ENCODE results near the gene HDGFL2.

The HDGFL2 gene

DNA sequence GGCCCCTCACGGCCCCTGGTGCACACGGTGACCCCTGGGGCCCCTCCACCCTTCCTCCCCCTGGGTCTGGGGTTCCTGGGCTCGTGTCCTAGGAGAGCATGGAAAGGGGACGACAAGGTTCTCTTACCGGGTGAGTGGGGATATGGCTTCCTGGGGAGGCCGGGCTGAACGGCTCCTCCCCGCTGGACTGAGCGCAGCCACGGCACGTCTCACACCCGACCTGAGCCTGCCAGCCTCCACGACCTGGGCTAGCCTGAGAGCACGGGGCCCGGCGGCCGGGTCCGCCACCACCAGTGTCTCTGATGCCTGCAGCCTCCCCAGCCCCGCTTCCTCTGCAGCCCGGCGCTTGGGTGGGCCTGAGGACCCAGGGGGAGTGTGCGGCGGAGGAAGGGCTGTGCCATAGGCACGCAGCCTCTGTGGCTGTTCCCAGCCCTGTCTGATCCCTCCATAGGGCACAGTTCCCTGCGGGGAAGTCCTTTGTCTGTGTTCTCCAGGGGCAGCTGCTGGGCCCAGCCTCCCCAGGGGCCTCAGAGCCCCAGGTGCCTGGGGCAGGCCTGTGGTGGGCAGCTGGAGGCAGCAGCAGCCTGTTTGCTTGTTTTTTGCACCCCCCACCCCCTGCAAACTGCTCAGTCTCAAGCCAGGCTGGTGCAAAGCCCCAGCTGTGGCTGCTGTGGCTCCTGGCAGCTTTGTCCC lies 31.2 kb downstream of the HDGFL2 start:
- no peak overlapping the region for H3K27ac Mint-ChIP-seq
- peaks cover 0 to 2% of the 10 kb centered on the region in 2 donors for H3K4me1 Mint-ChIP-seq (ENCODE audit: low read depth in 2 of 2)
- DNase-seq: no peak
- no peaks in the 10 kb centered on the region for H3K27me3 Mint-ChIP-seq
- peaks cover 12% of the 10 kb centered on the region for H3K36me3 Mint-ChIP-seq (ENCODE audit: insufficient read depth)
- no peak for ATAC-seq (replicated peaks)
- H3K9me3 Mint-ChIP-seq: no peaks in the 10 kb centered on the region
- H3K4me3 Mint-ChIP-seq: no peak overlapping the region

DNA sequence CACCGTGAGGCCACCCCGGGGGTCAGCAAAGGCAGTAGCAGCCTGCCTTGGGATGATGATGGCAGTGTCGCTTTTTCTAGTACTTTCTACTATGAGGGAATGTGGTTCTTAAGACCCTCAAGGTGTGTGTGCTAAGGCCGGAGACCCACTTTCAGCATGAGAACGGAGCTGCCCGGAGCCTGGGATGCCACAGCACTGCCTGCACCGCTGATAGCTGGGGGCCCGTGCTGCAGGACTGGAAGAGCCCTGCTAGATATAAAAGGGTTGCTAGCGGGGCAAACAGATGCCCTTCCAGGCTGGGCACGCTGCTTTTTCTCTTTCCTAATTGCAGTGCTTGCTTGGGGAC lies 31.7 kb downstream of the HDGFL2 start:
- no peak overlapping the region for H3K27ac Mint-ChIP-seq
- ATAC-seq (replicated peaks): no peak

DNA sequence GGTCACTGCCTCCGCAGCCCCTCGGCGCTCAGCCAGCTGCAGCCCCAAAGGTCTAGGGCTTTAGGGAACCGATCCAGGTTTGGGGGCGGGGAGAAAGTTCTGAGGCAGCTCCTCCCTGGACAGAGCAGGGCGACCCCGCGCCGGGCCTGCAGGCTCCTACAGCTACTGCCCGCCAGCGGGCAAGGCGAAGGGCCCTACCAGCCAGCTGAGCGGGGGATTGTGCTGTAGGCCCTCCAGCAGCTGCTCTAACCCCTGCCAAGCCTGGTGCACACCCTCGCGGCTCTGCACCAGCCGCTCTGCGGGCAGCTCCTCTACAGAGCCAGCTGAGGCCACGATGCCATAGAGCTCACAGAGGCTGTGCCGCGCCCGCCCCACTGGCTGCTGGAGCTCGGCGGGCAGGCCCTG lies 32.2 kb downstream of the HDGFL2 start:
- no peaks in the 10 kb centered on the region for H3K9me3 Mint-ChIP-seq
- H3K4me1 Mint-ChIP-seq (ENCODE audit: low read depth in 2 of 2): peaks cover 0 to 2% of the 10 kb centered on the region in 2 donors
- H3K4me3 Mint-ChIP-seq: no peak overlapping the region
- H3K27me3 Mint-ChIP-seq: no peaks in the 10 kb centered on the region
- ATAC-seq (replicated peaks) (no peak), DNase-seq (no peak)
- H3K36me3 Mint-ChIP-seq (ENCODE audit: insufficient read depth): peaks cover 12% of the 10 kb centered on the region
- no peak overlapping the region for H3K27ac Mint-ChIP-seq

More for the DNA sequence above, 31.7 kb downstream of the HDGFL2 start:
- Mint-ChIP-seq H3K27me3 (no peaks in the 10 kb centered on the region), H3K9me3 (no peaks in the 10 kb centered on the region), H3K36me3 (ENCODE audit: insufficient read depth) (peaks cover 12% of the 10 kb centered on the region), H3K4me1 (ENCODE audit: low read depth in 2 of 2) (peaks cover 0 to 2% of the 10 kb centered on the region in 2 donors), H3K4me3 (no peak overlapping the region)
- DNase-seq: no peak

DNA sequence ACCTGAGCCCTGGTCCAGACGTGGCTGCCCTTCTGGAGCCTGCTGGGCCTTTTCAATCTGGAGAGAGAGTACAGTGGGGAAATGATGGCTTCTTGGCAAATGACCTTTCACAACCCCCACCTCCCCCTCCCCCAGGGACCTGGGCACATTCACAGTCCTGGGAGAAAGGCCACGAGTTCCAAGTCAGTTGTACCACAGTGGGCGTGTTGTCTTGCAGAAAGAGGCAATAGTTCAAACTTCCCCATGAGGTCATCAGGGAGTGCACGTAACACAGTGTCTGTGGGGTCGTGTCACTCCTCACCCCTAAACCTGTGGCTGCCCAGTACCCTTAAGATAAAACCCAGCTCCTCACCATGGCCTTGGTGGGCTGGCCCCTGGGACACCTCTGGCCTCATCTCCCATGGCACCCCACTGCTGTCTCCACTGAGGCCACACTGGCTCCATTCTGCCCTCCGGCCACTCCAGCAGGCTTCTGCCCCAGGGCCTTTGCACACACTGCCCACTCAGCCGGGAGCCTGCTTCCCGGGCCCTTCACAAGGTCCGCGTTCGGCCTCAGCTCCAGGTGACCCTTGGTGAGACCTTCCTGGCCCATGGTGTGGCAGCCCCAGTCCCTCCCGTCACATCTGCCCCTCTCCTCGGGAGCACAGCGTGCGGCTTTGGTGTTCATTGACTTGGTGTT lies 32.9 kb downstream of the HDGFL2 start:
- Mint-ChIP-seq H3K4me1 (ENCODE audit: low read depth in 2 of 2) (peaks cover 0 to 2% of the 10 kb centered on the region in 2 donors), H3K9me3 (no peaks in the 10 kb centered on the region), H3K27me3 (no peaks in the 10 kb centered on the region), H3K27ac (no peak overlapping the region), H3K4me3 (no peak overlapping the region), H3K36me3 (ENCODE audit: insufficient read depth) (peaks cover 9% of the 10 kb centered on the region)
- no peak for DNase-seq
- ATAC-seq (replicated peaks): no peak

DNA sequence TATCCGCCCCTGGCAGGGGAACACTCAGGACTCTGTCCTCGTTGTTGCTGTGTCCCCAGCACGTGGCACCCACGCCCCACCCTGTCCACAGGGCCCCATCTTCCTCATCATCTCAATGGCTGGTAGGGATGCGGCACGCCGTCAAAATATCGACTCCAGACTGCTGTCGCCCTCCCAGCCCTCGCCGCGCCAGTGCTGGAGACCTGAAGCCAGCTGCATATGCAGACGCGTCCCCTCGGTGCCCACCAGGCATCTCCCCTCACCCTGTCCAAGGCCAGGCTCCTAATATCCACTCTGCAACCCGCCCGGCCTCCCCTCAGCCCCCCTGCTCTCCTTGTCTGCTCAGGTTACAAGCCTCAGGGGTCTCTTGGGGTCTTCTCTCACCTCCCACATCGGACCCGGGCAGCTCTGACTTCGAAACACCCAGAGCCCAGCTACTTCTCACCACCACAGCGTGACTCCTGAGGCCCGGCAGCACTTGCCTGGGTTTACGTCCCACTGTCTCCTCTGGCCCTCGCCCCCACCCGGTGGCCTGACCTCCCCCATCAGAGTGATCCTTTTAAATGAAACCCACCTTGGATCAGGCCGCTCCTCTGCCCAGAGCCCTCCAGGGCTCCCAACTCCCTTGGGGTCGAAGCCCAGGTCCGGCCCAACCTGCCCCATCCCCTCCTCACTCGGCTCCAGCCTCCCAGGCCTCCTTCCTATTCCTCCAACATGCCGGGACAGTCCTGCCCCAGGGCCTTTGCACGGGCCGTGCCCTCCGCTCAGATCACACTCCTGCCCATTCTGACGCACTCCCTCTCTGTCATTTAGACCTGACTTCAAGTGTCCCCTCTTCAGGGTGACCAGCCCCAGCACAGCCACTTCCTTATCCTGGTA lies 33.7 kb downstream of the HDGFL2 start:
- peak overlapping the region in 1 of 2 donors; percentile 3 for H3K27ac Mint-ChIP-seq
- peaks cover 0 to 2% of the 10 kb centered on the region in 2 donors for H3K4me1 Mint-ChIP-seq (ENCODE audit: low read depth in 2 of 2)
- ATAC-seq (replicated peaks) (no peak), DNase-seq (no peak)
- H3K4me3 Mint-ChIP-seq: no peak overlapping the region
- H3K27me3 Mint-ChIP-seq: no peaks in the 10 kb centered on the region
- H3K36me3 Mint-ChIP-seq (ENCODE audit: insufficient read depth): peaks cover 9% of the 10 kb centered on the region
- no peaks in the 10 kb centered on the region for H3K9me3 Mint-ChIP-seq

DNA sequence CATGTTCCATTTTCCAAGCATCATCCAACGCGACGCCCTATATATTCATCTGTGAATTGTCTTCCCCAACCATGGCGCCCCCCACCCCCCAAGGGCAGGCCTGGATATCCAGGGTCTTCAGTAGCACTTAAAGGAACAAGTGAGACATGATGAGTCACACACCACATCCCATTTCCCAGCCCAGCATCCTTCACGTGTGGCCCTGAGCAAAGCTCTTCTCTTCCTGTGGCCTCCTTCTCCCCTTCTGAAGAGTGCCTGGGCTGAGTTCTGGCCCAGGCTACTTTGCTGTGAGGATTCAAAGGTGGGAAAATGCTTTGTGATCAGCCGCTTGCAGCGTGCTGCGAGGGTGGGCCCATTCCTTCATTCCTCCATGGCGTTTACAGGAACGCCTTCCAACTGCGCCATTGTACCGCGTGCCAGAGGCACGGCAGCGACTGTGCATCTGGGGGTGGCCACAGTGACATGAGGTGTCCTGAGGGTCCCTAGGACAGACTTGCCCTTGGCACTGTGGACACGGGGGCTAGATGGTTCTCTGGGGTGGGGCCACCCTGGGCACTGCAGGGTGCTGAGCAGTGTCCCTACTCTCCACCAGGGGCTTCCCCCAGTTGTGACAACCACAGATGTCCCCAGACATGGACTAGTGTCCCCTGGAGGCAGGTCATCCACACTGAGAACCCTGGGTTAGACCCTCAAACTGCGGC lies 34.5 kb downstream of the HDGFL2 start:
- no peak overlapping the region for H3K4me3 Mint-ChIP-seq
- peak overlapping the region in 1 of 2 donors; percentile 3 for H3K27ac Mint-ChIP-seq
- H3K36me3 Mint-ChIP-seq (ENCODE audit: insufficient read depth): peaks cover 9% of the 10 kb centered on the region
- DNase-seq (no peak), ATAC-seq (replicated peaks) (no peak)
- H3K9me3 Mint-ChIP-seq: no peaks in the 10 kb centered on the region
- no peaks in the 10 kb centered on the region for H3K27me3 Mint-ChIP-seq
- peaks cover 0 to 2% of the 10 kb centered on the region in 2 donors for H3K4me1 Mint-ChIP-seq (ENCODE audit: low read depth in 2 of 2)

DNA sequence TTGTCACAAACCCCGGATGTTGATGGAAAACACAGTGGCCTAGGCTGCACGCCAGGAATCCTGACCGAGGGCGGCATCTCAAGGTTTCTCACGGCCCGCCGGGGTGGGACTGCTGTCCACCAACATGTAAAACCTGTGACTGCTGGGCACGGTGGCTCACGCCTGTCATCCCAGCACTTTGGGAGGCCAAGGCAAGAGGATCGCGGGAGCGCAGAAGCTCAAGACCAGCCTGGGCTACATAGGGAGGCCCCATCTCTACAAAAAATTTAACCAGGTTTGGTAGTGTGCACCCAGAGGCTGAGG lies 35.0 kb downstream of the HDGFL2 start:
- DNase-seq (no peak), ATAC-seq (replicated peaks) (no peak)
- H3K9me3 Mint-ChIP-seq: no peaks in the 10 kb centered on the region
- H3K27ac Mint-ChIP-seq: no peak overlapping the region
- H3K27me3 Mint-ChIP-seq: no peaks in the 10 kb centered on the region
- H3K4me3 Mint-ChIP-seq: no peak overlapping the region
- H3K36me3 Mint-ChIP-seq (ENCODE audit: insufficient read depth): peaks cover 9% of the 10 kb centered on the region
- H3K4me1 Mint-ChIP-seq (ENCODE audit: low read depth in 2 of 2): peaks cover 0 to 2% of the 10 kb centered on the region in 2 donors

DNA sequence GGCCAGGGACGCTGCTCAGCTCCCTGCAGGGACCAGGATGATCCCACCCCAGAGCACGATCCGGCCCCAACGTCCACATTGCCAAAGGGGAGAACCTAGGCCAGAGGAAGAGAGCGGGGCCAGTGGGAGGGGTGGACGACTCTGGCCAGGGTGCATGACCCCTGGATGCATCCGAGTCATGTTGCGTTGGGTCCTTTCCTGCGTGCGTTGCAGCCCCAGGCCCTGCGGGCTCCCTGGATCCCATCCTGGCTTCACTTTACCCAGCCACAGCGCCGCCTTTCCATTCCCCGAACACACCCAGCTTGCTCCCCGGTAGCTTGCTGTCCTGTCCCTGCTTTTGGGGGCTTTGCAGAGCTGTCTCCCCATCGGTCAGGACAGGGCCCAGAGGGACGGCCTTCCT lies 35.7 kb downstream of the HDGFL2 start:
- ATAC-seq (replicated peaks) (no peak), DNase-seq (no peak)
- Mint-ChIP-seq H3K4me1 (ENCODE audit: low read depth in 2 of 2) (peaks cover 0 to 2% of the 10 kb centered on the region in 2 donors), H3K27me3 (no peaks in the 10 kb centered on the region), H3K36me3 (ENCODE audit: insufficient read depth) (peaks cover 9% of the 10 kb centered on the region), H3K4me3 (no peak overlapping the region), H3K9me3 (no peaks in the 10 kb centered on the region), H3K27ac (no peak overlapping the region)

DNA sequence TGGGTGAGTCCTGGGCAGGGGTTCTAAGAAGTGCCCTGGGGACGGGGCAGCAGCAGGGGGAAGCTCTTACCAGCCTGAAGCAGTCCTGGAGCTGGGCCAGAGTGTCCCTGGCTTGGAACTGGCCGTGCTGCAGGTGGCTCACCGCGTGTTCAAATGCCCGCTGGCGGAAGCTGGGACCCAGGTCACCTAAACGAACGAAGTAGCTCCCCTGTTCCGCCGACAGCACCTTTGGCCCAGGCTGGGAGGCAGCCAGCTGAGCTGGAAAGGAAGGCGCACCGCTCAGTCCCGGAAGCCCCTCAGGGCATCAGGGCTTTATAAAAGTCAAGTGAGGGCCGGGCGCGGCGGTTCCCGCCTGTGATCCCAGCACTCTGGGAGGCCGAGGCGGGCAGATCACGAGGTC lies 36.6 kb downstream of the HDGFL2 start:
- H3K36me3 Mint-ChIP-seq (ENCODE audit: insufficient read depth): peaks cover 9% of the 10 kb centered on the region

DNA sequence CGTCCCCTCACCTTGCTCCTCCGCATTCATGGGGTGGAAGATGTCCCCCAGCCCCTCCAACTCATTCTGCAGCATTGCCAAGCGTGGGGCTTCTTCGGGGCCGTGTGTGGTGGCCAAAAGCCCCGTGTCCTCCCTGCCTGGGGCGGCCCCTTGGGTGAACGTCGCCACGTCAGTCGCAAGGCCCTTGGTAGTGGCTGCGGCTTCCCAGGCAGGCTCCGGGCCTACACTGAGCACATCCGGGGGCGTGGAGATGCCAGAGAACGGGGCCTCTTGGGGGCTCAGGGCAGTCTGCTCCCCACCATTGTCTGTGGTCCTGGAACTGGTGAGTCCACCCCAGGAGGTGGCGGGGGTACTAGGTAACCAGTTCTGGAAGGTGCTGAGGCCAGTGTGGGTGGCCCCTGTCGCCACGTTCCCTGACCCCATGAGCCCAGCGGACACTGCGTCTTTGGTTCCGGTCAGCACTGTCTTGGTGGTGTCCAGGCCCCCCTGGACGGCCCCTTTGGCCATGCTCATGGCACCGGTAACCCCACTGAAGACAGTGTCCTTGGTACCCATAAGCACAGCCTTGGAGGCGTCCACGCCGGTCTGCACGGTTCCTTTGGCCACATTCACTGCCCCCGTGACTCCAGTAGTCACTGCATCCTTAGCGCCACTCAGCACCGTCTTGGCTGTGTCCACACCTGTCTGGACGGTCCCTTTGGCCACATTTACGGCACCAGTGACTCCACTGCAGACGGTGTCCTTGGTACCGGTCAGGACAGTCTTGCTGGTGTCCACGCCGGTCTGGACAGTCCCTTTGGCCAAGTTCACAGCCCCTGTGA lies 38.5 kb downstream of the HDGFL2 start:
- Mint-ChIP-seq H3K4me1 (ENCODE audit: low read depth in 2 of 2) (peaks cover 0 to under 1% of the 10 kb centered on the region in 2 donors), H3K9me3 (no peaks in the 10 kb centered on the region), H3K27ac (no peak overlapping the region), H3K27me3 (no peaks in the 10 kb centered on the region), H3K36me3 (ENCODE audit: insufficient read depth) (peaks cover 4% of the 10 kb centered on the region), H3K4me3 (no peak overlapping the region)
- DNase-seq: no peak
- ATAC-seq (replicated peaks): no peak

More for the DNA sequence above, 36.6 kb downstream of the HDGFL2 start:
- peaks cover 0 to 2% of the 10 kb centered on the region in 2 donors for H3K4me1 Mint-ChIP-seq (ENCODE audit: low read depth in 2 of 2)
- ATAC-seq (replicated peaks) (no peak), DNase-seq (no peak)
- no peaks in the 10 kb centered on the region for H3K27me3 Mint-ChIP-seq
- H3K9me3 Mint-ChIP-seq: no peaks in the 10 kb centered on the region
- H3K27ac Mint-ChIP-seq: peak overlapping the region in 1 of 2 donors; percentile 59
- H3K4me3 Mint-ChIP-seq: no peak overlapping the region

DNA sequence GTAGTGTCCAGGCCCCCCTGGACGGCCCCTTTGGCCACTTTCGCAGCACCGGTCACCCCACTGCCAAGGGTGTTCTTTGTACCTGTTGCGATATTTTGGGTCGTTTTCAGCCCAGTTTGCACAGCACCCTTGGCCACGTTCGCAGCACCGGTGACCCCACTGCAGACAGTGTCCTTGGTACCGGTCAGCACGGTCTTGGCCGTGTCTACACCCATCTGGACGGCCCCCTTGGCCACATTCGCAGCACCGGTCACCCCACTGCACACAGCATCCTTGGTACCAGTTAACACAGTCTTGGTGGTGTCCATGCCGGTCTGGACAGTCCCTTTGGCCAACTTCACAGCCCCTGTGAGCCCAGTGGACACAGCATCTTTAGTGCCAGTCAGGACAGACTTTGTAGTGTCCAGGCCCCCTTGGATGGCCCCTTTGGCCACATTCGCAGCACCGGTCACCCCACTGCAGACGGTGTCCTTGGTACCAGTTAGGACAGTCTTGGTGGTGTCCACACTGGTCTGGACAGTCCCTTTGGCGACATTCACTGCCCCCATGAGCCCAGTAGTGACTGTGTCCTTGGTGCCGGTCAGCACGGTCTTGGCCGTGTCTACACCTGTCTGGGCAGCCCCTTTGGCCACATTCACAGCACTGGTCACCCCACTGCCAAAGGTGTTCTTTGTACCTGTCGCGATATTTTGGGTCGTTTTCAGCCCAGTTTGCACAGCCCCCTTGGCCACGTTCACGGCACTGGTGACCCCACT lies 39.4 kb downstream of the HDGFL2 start:
- Mint-ChIP-seq H3K27me3 (no peaks in the 10 kb centered on the region), H3K27ac (no peak overlapping the region), H3K36me3 (ENCODE audit: insufficient read depth) (peaks cover 1% of the 10 kb centered on the region), H3K4me1 (ENCODE audit: low read depth in 2 of 2) (no peaks in the 10 kb centered on the region), H3K9me3 (no peaks in the 10 kb centered on the region), H3K4me3 (no peak overlapping the region)
- DNase-seq (no peak), ATAC-seq (replicated peaks) (no peak)

DNA sequence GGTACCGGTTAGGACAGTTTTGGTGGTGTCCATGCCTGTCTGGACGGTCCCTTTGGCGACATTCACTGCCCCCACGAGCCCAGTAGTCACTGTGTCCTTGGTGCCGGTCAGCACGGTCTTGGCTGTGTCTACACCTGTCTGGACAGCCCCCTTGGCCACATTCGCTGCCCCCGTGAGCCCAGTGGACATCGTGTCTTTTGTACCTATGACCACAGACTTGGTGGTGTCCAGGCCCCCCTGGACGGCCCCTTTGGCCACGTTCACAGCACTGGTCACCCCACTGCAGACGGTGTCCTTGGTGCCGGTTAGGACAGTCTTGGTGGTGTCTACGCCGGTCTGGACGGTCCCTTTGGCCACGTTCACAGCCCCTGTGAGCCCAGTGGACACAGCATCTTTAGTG lies 40.0 kb downstream of the HDGFL2 start:
- DNase-seq (no peak), ATAC-seq (replicated peaks) (no peak)
- H3K9me3 Mint-ChIP-seq: no peaks in the 10 kb centered on the region
- no peak overlapping the region for H3K27ac Mint-ChIP-seq
- no peaks in the 10 kb centered on the region for H3K27me3 Mint-ChIP-seq
- H3K36me3 Mint-ChIP-seq (ENCODE audit: insufficient read depth): no peaks in the 10 kb centered on the region
- H3K4me3 Mint-ChIP-seq: no peak overlapping the region
- H3K4me1 Mint-ChIP-seq (ENCODE audit: low read depth in 2 of 2): no peaks in the 10 kb centered on the region
